ENCODE measurements around the gene SLC24A3.

DNA sequence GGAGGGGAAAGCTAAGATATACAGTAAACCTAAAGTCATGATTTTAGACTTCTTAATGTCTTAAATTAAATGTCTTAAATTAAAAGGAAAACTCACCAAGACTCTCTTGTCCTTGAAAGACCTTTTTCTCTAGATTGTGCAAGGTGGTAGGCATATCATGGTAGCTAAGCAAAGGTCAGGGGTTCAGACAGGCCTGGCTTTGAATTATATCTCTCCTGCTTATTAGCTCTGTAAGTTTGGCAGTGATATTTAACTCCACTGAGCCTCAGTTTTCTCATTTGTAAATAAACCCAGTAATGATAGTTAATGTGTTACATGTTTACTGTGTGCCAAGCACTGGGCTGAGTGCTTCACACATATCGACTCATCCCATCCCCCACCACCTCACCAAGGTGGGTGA is 203.3 kb downstream of the SLC24A3 start:
- TF ChIP-seq, protein P1, sequence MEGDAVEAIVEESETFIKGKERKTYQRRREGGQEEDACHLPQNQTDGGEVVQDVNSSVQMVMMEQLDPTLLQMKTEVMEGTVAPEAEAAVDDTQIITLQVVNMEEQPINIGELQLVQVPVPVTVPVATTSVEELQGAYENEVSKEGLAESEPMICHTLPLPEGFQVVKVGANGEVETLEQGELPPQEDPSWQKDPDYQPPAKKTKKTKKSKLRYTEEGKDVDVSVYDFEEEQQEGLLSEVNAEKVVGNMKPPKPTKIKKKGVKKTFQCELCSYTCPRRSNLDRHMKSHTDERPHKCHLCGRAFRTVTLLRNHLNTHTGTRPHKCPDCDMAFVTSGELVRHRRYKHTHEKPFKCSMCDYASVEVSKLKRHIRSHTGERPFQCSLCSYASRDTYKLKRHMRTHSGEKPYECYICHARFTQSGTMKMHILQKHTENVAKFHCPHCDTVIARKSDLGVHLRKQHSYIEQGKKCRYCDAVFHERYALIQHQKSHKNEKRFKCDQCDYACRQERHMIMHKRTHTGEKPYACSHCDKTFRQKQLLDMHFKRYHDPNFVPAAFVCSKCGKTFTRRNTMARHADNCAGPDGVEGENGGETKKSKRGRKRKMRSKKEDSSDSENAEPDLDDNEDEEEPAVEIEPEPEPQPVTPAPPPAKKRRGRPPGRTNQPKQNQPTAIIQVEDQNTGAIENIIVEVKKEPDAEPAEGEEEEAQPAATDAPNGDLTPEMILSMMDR (IDR thresholded peaks at IDR 0.05; ENCODE audit: low read depth, low read length, poor library complexity, severe bottlenecking): no peak
- TF ChIP-seq EZH2phosphoT487 (IDR thresholded peaks at IDR 0.05; ENCODE audit: borderline replicate concordance, low read length): no peak

Measured in DOHH2 (cell line).